Activated T-cell treated with anti-CD3 and anti-CD28 coated beads for 1 hour (primary cell): ENCODE results near the gene RNF146.
A peak's percentile ranks its signal among the peaks of the same experiment; 100 is the strongest.
"Not testable (repeated sequence)": the region's sequence is repeated elsewhere in the genome, so short reads cannot be mapped to it uniquely, and the experiment has no call there.

Source experiments
- DNase-seq: peaks from one replicate; pipeline ENCODE4 v3.0.0-alpha.2; 2020; ENCODE audit warnings: low read depth

The RNF146 gene

DNA sequence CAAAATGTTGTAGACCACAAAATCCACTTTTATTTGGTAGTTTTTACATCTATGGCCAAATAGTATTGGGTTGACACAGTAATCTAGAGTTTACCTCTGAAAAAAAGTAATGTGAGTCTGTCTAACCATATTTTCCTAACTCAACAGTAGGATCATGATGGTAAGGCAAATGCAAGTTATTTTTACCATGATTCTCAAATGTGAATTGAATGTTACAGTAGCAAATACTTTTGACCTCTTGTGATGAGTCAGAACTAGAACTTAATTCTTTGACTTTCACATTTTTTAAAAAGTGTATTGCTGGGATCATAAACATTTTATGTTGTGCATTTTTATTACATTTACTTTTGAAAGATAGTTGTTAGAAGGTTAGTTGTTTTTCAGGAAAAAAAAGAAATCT lies 22.0 kb downstream of the RNF146 start:
- no peak for DNase-seq

- DNase-seq: no peak
Observed at GRCh38 chr6:127289934-127290333, 23.3 kb downstream of the RNF146 start.

DNA sequence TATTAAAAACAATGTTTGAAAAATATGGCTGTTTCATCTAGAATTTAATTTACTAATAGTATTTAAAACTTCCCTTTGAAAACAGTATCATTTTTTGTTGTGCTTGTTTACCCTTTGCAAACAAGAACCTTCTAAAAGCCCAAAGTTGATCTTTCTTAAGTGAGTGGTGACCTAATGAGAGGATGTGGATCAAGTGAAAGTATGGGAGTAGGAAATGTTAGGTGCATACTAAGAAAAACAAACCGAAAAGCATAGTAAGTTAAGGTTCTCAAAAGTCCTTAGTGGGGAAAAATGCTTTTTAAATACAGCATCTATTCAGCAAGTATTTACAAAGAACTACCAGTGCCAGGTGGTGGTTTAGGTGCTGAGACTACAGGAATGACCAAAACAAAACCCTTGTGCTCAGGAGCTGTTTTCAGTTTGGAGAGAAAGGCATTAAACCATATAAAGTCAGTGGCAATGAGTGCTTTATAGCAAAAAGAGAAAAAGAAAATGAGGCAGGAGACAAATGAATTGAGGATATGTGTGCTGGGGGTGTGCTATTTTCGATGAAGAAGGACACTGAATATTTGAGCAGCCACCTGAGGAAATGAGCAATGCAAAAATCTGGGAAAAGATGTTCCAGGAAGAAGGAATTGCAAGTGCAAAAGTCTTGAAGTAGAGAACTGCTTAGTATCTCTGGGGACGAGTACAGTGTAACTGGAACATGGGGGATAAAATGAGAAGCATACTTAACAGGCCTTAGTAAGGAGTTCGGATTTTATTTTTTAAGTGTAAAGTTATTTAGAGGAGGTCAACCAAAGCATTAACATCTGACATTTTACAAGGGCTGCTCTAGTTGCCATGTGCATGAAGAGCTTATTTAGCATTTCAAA lies 24.0 kb downstream of the RNF146 start:
- DNase-seq: no peak

GRCh38 chr6:127291495-127291894 lies 24.8 kb downstream of the RNF146 start:
- no peak for DNase-seq

GRCh38 chr6:127297502-127298070 lies 30.9 kb downstream of the RNF146 start:
- no peak for DNase-seq

DNA sequence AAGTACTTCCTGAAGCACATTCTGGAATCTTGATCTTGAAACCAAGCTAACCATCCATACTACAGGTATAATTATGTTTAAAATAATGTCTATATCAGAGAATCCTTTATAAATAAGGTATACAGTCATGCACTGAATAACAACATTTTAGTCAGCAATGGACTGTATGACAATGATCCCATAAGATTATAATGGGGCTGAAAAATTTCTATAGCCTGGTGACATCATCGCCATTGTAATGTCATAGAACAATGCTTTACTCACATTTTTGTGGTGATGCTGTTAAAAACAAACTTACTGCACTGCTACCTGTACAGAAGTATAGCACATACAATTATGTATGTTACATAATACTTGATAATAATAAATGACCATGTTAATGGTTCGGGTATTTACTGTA lies 31.8 kb downstream of the RNF146 start:
- no peak for DNase-seq

GRCh38 chr6:127299522-127300240 lies 33.0 kb downstream of the RNF146 start:
- DNase-seq: no peak

DNA sequence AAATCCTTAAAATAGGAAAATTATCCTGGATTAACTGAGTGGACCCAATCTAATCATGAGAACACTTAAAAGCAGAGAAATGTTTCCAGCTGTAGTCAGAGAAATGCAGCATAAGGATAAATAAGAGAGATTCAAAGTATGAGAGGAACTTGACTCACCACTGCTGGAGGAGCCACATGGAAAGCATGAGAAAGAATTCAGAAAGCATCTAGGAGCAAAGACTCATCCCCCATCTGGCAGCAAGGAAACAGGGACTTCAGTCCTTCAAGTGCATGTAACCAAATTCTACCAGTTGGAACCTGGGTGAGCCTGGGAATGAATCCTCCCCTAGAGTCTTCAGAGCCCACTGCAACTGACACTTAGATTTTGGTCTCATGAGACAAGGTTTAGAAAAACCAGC lies 33.7 kb downstream of the RNF146 start:
- no peak for DNase-seq

DNA sequence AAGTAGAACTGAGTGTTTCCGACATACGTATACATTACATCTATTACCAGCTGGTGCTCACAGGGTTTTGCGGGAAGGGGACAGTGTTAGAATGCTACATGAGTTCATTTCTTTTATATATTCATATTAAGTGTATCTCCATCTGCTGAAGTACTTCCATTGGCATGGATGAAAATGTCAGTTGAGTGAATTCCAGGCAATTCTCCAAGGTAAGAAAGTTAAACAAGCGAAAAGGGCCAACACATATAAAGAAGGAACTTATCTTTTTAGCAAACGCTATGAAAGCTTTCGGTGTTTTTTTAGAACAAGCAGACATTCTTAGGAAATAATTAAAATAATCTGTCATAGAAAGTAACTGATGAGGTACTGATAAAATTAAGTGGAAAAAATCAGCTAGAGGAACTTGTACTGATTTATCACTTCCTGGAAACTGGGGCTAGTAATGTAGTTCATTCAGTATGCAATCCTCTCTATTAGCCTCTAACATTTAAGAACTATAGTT lies 34.6 kb downstream of the RNF146 start:
- no peak for DNase-seq

DNA sequence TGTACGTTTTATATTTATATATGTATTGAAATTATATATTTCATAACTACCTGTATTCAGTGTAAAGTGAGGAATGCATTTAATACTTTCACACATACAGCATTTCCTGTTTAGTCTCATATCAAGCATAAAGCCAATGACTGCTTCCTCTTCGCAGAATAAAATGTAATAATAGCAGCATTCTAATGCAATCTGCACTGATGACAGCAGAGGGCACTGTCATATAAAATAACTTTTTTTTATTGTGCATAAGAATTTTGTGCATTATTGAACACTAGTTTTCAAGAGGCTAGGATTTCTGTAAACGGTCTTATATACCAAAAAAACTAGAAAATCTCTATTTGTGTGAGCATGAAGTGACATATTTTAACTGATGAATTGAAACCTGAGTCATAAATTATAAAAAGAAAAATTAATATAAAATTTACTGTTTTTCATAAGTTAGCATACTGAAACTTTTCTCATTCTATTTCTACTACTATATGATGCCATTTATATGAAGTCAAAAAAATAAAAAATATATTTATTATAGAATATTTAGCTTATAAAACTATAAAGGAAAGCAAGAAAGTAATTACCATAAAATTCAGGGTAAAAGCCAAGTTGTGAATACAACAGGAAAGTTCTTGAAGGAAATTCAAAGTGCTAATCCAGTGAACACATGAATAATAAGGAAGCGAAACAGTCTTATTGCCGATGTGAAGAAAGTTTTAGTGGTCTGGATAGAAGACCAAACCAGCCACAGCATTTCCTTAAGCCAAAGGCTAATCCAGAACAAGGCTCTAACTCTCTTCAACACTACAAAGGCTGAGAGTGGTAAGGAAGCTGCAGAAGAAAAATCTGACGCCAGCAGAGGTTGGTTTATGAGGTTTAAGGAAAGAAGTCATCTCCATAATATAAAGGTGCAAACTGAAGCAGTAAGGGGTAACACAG lies 36.3 kb downstream of the RNF146 start:
- DNase-seq: peak; percentile 17

GRCh38 chr6:127303917-127304316 lies 37.3 kb downstream of the RNF146 start:
- DNase-seq: no peak

DNA sequence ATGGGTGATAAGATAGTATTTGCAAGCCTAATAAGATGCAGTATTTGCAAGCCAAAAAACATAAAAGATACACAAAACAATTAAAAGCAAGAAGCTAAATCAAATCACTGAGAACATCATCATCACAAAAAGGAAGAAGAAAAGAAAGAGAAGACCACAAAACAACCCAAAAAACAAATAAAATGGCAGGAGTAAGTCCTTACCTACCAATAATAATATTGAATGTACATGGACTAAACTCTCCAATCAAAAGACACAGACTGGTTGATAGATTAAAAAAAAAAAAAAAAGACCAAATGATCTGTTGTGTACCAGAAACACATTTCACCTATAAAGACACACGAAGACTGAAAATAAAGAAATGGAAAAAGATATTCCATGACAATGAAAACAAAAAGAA lies 39.1 kb downstream of the RNF146 start:
- DNase-seq: no peak

DNA sequence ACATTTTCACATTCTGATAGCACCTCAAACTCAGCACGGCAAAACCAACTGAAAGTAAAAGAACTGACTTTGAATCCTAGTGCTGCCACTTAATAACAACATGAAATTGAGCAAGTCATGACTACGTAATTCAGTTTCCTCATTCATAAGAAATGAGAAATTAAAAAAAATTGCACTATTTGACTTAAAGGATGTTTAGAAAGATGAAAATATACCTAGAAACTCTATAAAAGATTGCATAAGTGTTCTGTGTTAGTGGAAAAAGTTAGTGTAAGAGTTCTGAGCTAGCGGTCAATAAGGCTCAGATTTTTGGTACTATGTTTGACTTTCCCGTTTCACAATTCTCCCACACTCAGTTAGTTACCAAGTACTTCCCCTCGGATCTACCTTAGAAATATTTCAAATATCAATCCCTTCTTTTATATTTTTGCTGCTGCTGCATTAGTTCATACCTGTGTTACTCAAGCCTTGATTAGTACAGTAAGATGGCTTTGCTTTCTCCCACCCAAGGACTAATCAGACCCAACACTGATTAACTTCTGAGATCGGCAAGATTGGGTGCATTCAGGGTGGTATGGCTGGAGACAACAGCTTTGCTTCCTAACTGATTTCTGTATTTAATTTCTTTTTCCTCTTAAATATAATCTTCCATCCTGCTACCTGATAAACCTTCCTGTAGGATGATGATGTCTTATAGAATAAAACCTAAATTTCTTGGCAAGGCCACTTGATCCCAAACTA lies 50.9 kb downstream of the RNF146 start:
- DNase-seq: no peak

- no peak for DNase-seq
Observed at GRCh38 chr6:127319686-127320085, 53.0 kb downstream of the RNF146 start.

DNA sequence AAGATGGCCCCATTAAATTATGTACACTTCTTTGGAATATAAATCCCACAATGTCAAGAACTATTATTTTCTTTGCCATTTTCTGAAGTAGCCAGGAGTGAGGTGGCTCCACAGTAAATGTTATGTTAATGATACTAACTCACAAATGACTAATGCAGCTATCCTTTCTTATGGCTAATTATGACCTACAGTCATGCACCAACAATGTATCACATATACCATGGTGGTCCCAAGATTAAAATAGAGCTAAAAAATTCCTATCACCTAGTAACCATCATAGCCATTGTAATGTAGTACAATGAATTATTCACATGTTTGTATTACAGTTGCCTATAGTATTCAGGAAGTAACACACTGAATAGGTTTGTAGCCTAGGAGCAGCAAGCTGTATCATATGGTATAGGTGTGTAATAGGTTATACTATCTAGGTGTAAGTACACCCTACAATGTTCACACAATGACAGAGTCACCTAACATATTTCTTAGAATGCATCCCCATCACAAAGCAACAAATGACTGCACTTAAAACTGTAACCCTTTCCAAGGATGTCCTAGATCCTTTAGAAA lies 61.5 kb downstream of the RNF146 start:
- no peak for DNase-seq

DNA sequence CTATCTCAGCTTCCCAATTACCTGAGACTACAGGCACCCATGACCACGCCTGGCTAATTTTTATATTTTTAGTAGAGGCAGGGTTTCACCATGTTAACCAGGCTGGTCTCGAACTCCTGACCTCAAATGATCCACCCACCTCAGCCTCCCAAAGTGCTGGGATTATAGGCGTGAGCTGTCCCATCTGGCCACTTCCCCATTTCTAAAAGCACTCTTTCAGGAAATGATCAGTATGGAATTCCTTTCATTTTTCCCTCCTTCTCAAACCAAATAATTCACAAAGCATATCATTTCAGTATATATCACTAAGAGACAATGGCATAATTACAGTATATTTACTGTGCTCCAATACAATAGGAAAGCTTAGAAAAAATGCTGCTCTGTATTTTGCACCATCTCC lies 64.6 kb downstream of the RNF146 start:
- not testable (repeated sequence) for DNase-seq

- DNase-seq: no peak
Observed at GRCh38 chr6:127332383-127332961, 65.8 kb downstream of the RNF146 start.
